ENCODE measurements around the gene WBP1L.

Gene WBP1L

DNA sequence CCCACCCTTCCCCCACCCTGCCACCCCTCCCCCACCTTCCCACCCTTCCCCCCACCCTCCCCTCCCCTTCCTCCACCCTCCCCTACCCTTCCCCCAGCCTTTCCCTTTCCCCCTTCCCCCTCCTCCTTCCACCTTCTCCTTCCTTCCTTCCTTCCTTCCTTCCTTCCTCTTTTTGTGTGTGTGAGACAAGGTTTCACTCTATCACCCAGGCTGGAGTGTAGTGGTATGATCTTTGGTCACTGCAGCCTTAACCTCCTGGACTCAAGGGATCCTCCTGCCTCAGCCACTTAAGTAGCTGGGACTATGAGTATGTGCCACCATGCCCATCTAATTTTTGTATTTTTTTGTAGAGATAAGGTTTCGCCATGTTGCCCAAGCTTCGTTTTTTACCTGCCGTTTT, 58.2 kb downstream of the WBP1L start:
- no peaks in the 10 kb centered on the region for H3K4me1 ChIP-seq (ENCODE audit: insufficient read depth, poor library complexity, severe bottlenecking)
- H3K36me3 ChIP-seq (ENCODE audit: low read depth): peaks cover 15% of the 10 kb centered on the region; the same call in 1 of the 2 replicates
- ATAC-seq (ENCODE audit: low read depth) (no peak), DNase-seq (ENCODE audit: low spot score) (no peak)
- TF ChIP-seq, protein P1, sequence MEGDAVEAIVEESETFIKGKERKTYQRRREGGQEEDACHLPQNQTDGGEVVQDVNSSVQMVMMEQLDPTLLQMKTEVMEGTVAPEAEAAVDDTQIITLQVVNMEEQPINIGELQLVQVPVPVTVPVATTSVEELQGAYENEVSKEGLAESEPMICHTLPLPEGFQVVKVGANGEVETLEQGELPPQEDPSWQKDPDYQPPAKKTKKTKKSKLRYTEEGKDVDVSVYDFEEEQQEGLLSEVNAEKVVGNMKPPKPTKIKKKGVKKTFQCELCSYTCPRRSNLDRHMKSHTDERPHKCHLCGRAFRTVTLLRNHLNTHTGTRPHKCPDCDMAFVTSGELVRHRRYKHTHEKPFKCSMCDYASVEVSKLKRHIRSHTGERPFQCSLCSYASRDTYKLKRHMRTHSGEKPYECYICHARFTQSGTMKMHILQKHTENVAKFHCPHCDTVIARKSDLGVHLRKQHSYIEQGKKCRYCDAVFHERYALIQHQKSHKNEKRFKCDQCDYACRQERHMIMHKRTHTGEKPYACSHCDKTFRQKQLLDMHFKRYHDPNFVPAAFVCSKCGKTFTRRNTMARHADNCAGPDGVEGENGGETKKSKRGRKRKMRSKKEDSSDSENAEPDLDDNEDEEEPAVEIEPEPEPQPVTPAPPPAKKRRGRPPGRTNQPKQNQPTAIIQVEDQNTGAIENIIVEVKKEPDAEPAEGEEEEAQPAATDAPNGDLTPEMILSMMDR (IDR thresholded peaks at IDR 0.05; ENCODE audit: poor library complexity, severe bottlenecking): no peak
- H3K27me3 ChIP-seq (ENCODE audit: insufficient read depth, poor library complexity, severe bottlenecking): no peaks in the 10 kb centered on the region
- no peak overlapping the region for H3K27ac ChIP-seq (ENCODE audit: poor library complexity, severe bottlenecking)
- no peak overlapping the region for H3K4me3 ChIP-seq (ENCODE audit: severe bottlenecking)
- no peaks in the 10 kb centered on the region for H3K9me3 ChIP-seq (ENCODE audit: severe bottlenecking)

DNA sequence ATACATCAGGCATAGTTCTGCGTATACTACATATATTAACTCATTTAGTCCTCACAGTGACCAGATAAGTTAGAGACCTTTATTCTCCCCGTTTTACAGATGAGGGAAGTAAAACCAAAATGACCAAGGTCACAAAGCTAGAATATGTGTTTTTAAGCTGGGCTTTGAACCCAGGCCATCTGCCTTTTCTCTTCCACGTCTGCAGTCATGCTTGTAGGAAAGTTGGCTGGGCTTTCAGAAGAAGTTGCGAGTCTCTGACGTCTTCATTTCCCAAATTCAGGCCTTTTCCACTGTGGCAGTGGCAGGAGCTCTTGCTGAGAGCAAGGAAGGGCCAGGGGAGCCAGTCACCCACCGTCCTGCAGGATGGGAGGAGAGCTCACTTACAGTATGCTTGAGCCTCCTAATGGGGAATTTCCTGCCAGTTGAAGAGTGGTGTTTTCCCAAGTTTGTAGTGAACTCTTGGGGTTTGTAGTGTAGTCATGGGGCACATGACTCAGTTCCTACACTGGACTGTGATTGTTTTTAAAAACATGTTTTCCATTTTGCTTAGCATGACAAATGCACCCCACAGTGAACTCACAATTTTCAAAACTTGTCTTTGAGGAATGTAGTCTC, 59.3 kb downstream of the WBP1L start:
- TF ChIP-seq, protein P1 (IDR thresholded peaks at IDR 0.05; ENCODE audit: poor library complexity, severe bottlenecking): no peak
- H3K27ac ChIP-seq (ENCODE audit: poor library complexity, severe bottlenecking): no peak overlapping the region
- H3K9me3 ChIP-seq (ENCODE audit: severe bottlenecking): no peaks in the 10 kb centered on the region
- H3K36me3 ChIP-seq (ENCODE audit: low read depth): peaks cover 15% of the 10 kb centered on the region; the same call in 1 of the 2 replicates
- no peaks in the 10 kb centered on the region for H3K27me3 ChIP-seq (ENCODE audit: insufficient read depth, poor library complexity, severe bottlenecking)
- DNase-seq (ENCODE audit: low spot score): no peak
- H3K4me3 ChIP-seq (ENCODE audit: severe bottlenecking): no peak overlapping the region
- peak; percentile 46; the same call in 1 of the 3 replicates for ATAC-seq (ENCODE audit: low read depth)
- H3K4me1 ChIP-seq (ENCODE audit: insufficient read depth, poor library complexity, severe bottlenecking): no peaks in the 10 kb centered on the region

DNA sequence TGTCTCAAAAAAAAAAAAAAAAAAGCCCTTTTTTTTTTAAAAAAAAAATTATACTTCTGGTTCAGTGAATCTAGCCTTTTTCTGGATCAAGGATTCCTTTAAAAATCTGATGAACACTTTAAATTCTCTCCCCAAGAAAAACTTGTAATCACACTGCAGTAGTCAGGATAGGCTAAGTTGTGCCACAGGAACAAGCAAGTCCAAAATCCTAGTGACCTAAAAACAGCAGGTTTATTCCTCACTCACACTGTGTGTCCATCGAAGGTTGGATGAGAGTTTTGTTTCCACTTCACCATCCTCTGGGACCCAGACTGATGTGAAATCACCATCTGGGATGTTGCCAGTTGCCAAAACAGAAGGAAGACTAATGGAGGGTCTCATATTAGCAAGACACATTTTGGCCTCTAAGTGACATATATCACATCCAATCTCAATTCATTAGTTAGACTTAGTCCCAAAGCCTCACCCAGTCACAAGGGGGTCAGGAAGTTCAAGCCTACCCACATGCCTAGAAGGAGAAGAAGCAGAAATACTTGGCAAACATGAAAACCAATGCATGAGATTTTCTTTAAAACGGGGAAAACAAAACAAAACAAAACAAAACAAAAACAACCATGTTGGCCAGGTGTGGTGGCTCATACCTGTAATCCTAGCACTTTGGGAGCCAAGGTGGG, 60.8 kb downstream of the WBP1L start:
- no peak for ATAC-seq (ENCODE audit: low read depth)
- H3K4me3 ChIP-seq (ENCODE audit: severe bottlenecking): no peak overlapping the region
- TF ChIP-seq, protein P1 (IDR thresholded peaks at IDR 0.05; ENCODE audit: poor library complexity, severe bottlenecking): no peak
- H3K4me1 ChIP-seq (ENCODE audit: insufficient read depth, poor library complexity, severe bottlenecking): no peaks in the 10 kb centered on the region
- H3K9me3 ChIP-seq (ENCODE audit: severe bottlenecking): no peaks in the 10 kb centered on the region
- H3K27me3 ChIP-seq (ENCODE audit: insufficient read depth, poor library complexity, severe bottlenecking): no peaks in the 10 kb centered on the region
- peaks cover 15% of the 10 kb centered on the region; the same call in 1 of the 2 replicates for H3K36me3 ChIP-seq (ENCODE audit: low read depth)
- DNase-seq (ENCODE audit: low spot score): no peak
- no peak overlapping the region for H3K27ac ChIP-seq (ENCODE audit: poor library complexity, severe bottlenecking)

DNA sequence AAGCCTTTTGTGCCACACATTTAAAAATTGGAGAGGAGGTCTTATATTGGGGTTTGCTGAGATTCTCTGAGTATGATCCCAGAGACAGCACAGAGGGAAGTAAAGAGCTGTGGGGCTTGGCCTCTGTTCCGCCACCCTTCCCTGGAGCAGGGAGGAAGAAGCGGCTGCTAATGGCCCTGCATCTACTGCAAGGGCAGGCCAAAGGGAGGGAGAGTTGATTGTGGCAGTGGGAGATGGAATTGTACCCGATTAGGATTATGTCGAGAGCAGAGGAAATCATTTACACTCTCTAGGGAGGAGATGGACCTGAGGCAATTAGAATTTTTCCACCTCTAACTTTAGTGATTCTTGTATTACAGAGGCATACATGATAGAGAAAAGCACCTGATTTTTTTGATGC, 64.6 kb downstream of the WBP1L start:
- Histone ChIP-seq H3K27ac (ENCODE audit: poor library complexity, severe bottlenecking) (no peak overlapping the region), H3K27me3 (ENCODE audit: insufficient read depth, poor library complexity, severe bottlenecking) (no peaks in the 10 kb centered on the region), H3K36me3 (ENCODE audit: low read depth) (peaks cover 25% of the 10 kb centered on the region), H3K9me3 (ENCODE audit: severe bottlenecking) (no peaks in the 10 kb centered on the region), H3K4me3 (ENCODE audit: severe bottlenecking) (no peak overlapping the region), H3K4me1 (ENCODE audit: insufficient read depth, poor library complexity, severe bottlenecking) (no peaks in the 10 kb centered on the region)
- DNase-seq (ENCODE audit: low spot score) (no peak), ATAC-seq (ENCODE audit: low read depth) (no peak)
- TF ChIP-seq, protein P1 (IDR thresholded peaks at IDR 0.05; ENCODE audit: poor library complexity, severe bottlenecking): no peak

DNA sequence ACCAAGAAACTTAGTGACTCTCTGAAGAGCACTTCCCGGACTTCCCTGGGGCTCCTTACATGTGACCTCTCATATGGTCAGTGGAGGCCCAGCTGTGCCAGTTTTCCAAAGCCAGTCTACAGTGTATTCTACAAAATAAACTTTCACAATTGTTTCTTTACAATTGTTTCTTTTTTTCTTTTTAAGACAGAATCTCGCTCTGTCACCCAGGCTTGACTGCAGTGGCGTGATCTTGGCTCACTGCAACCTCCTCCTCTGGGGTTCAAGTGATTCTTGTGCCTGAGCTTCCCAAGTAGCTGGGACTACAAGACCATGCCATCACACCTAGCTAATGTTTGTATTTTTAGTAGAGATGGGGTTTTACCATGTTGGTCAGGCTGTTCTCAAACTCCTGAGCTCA, 67.6 kb downstream of the WBP1L start:
- Histone ChIP-seq H3K27me3 (ENCODE audit: insufficient read depth, poor library complexity, severe bottlenecking) (no peaks in the 10 kb centered on the region), H3K9me3 (ENCODE audit: severe bottlenecking) (no peaks in the 10 kb centered on the region), H3K4me3 (ENCODE audit: severe bottlenecking) (no peak overlapping the region), H3K4me1 (ENCODE audit: insufficient read depth, poor library complexity, severe bottlenecking) (peaks cover 15% of the 10 kb centered on the region), H3K36me3 (ENCODE audit: low read depth) (peaks cover 25% of the 10 kb centered on the region), H3K27ac (ENCODE audit: poor library complexity, severe bottlenecking) (no peak overlapping the region)
- TF ChIP-seq, protein P1 (IDR thresholded peaks at IDR 0.05; ENCODE audit: poor library complexity, severe bottlenecking): no peak
- DNase-seq (ENCODE audit: low spot score) (no peak), ATAC-seq (ENCODE audit: low read depth) (no peak)

Measured in RWPE2 (cell line).